DMS153 (cell line): ENCODE data around the gene WDR45.
A peak's percentile ranks its signal among the peaks of the same experiment; 100 is the strongest.

Experiments used
- DNase-seq: peaks from one replicate; lab custom pipeline; 2025; lab: John Stamatoyannopoulos, UW

The WDR45 gene

GRCh38 chrX:49073601-49074575, 5.8 kb downstream of the WDR45 start, which contains the start of gene PRAF2:
Gene PRAF2 (minus strand): TSS chrX:49074002. CDS start chrX:49073987, 15 bp downstream.
- peak; percentile 69 for DNase-seq

GRCh38 chrX:49072712-49073095, 7.0 kb downstream of the WDR45 start:
- no peak for DNase-seq

- no peak for DNase-seq
Measured at GRCh38 chrX:49071877-49072711, 7.6 kb downstream of the WDR45 start.

GRCh38 chrX:49070988-49071387, 8.7 kb downstream of the WDR45 start:
- no peak for DNase-seq

GRCh38 chrX:49069038-49069437, 10.6 kb downstream of the WDR45 start:
- DNase-seq = no peak

- no peak for DNase-seq
Measured at GRCh38 chrX:49067285-49068120, 12.2 kb downstream of the WDR45 start.

GRCh38 chrX:49066690-49067089, 13.0 kb downstream of the WDR45 start:
- DNase-seq = no peak

- DNase-seq = no peak
Measured at GRCh38 chrX:49066278-49066677, 13.4 kb downstream of the WDR45 start.

GRCh38 chrX:49064735-49065134, 15.0 kb downstream of the WDR45 start:
- no peak for DNase-seq

GRCh38 chrX:49064303-49064702, 15.4 kb downstream of the WDR45 start:
- DNase-seq = no peak

- DNase-seq = no peak
Measured at GRCh38 chrX:49063715-49064114, 16.0 kb downstream of the WDR45 start.

- no peak for DNase-seq
Measured at GRCh38 chrX:49061916-49062315, 17.8 kb downstream of the WDR45 start.

- no peak for DNase-seq
Measured at GRCh38 chrX:49061490-49061889, 18.2 kb downstream of the WDR45 start.

- DNase-seq = no peak
Measured at GRCh38 chrX:49060914-49061313, 18.8 kb downstream of the WDR45 start.

GRCh38 chrX:49059681-49060085, 20.0 kb downstream of the WDR45 start:
- no peak for DNase-seq

GRCh38 chrX:49059201-49059600, 20.5 kb downstream of the WDR45 start:
- no peak for DNase-seq

- peak; percentile 2 for DNase-seq
Measured at GRCh38 chrX:49058794-49059193, 20.9 kb downstream of the WDR45 start, which contains the start of gene CCDC120. Gene CCDC120 (plus strand): TSS chrX:49058999. CDS start chrX:49062042, 3,043 bp downstream.

- DNase-seq = no peak
Measured at GRCh38 chrX:49054073-49054762, 25.5 kb downstream of the WDR45 start.

- DNase-seq = peak; percentile 15
Measured at GRCh38 chrX:49053223-49054072, 26.2 kb downstream of the WDR45 start.

- DNase-seq = no peak
Measured at GRCh38 chrX:49043987-49044281, 35.8 kb downstream of the WDR45 start.
